HepG2 (cell line): ENCODE measurements around the gene MTA1. TPM values are rescaled to one million over a fixed set of nuclear protein-coding genes. Genes with fewer than 3 reads are reported as not detected.

Experiments
- AGO2 ChIP-seq: fragments of 200-400 bp; formaldehyde crosslinking; optimal IDR thresholded peaks from 2 replicates; pipeline ENCODE3; 2017; ENCODE audit warnings: mild to moderate bottlenecking, low read depth, low read length, moderate library complexity
- ARID2 ChIP-seq: sonication (generic); formaldehyde crosslinking; IDR thresholded peaks from 2 replicates; pipeline ENCODE4 v1.8.1; 2022; ENCODE audit warnings: mild to moderate bottlenecking, missing genetic modification reagents, borderline replicate concordance
- ATF4 ChIP-seq, 2 experiments: fragments of 450-650 bp in 1 of 2; sonication (generic) in 1 of 2; formaldehyde crosslinking; IDR thresholded peaks; 2 replicates each; pipeline versions ENCODE4 v1.5.0 to v1.8.0; 2020 to 2022; ENCODE audit warnings: mild to moderate bottlenecking in 1 of 2, missing genetic modification reagents in 1 of 2
- KLF13 ChIP-seq: sonication (generic); formaldehyde crosslinking; IDR thresholded peaks from 2 replicates; pipeline ENCODE4 v1.4.0; 2020; ENCODE audit warnings: mild to moderate bottlenecking, missing genetic modification reagents
- KMT2B ChIP-seq: IDR thresholded peaks from 2 replicates; pipeline ENCODE4 v1.6.1; 2016; ENCODE audit warnings: missing genetic modification reagents, missing compliant biosample characterization
- SYNCRIP ChIP-seq: fragments of 200-400 bp; formaldehyde crosslinking; IDR thresholded peaks from 2 replicates; pipeline ENCODE4 v1.6.1; 2018; ENCODE audit warnings: mild to moderate bottlenecking, low read depth, low read length; ENCODE audit not compliant: insufficient read depth
- ZKSCAN1 ChIP-seq: fragments of 150-350 bp; IDR thresholded peaks from 2 replicates; pipeline ENCODE4 v1.6.1; 2014; ENCODE audit warnings: low read length
- ZMAT5 ChIP-seq: sonication (generic); formaldehyde crosslinking; IDR thresholded peaks from 2 replicates; pipeline ENCODE4 v1.5.0; 2020; ENCODE audit warnings: mild to moderate bottlenecking, low read depth, missing genetic modification reagents, borderline replicate concordance
- ZNF20 ChIP-seq: sonication (generic); formaldehyde crosslinking; IDR thresholded peaks from 2 replicates; pipeline ENCODE4 v1.4.0; 2020; ENCODE audit warnings: mild to moderate bottlenecking, moderate library complexity, missing genetic modification reagents
- ZNF225 ChIP-seq: sonication (generic); formaldehyde crosslinking; IDR thresholded peaks from 2 replicates; pipeline ENCODE4 v1.4.0; 2020; ENCODE audit warnings: mild to moderate bottlenecking, missing genetic modification reagents
- ZNF234 ChIP-seq: sonication (generic); formaldehyde crosslinking; conservative IDR thresholded peaks from 2 replicates; pipeline ENCODE4 v1.5.1; 2020; ENCODE audit warnings: mild to moderate bottlenecking, missing genetic modification reagents
- ZNF280B ChIP-seq: sonication (generic); formaldehyde crosslinking; IDR thresholded peaks from 2 replicates; pipeline ENCODE4 v1.5.0; 2020; ENCODE audit warnings: missing genetic modification reagents, mild to moderate bottlenecking, borderline replicate concordance
- ZNF652 ChIP-seq: IDR thresholded peaks from 2 replicates; pipeline ENCODE4 v1.6.1; 2016; ENCODE audit warnings: low read depth, borderline replicate concordance
- polyA plus RNA-seq, 8 experiments: library from polyadenylated mRNA; depleted of rRNA in 3 of 8; stranded (reverse) in 7 of 8; unstranded in 1 of 8; fragments of >200 nt; fragmentation: Illumina TruSeq in 4 of 8; extraction: Trizol in 4 of 8; gene quantifications; 2 replicates each; pipeline versions ENCODE4 v1.2.1 to v1.2.3, GENCODE V29; 2011 to 2016; ENCODE audit warnings: low read depth in 4 of 8, missing spikeins in 1 of 8, mixed read lengths in 1 of 8; ENCODE audit not compliant: insufficient read depth in 1 of 8
- total RNA-seq, 5 experiments: library from RNA; depleted of rRNA; stranded (reverse); fragments of >200 nt; fragmentation: Illumina TruSeq; extraction: Trizol; gene quantifications; 2 replicates each; pipeline ENCODE4 v1.2.3, GENCODE V29; 2016; ENCODE audit warnings: low read depth in 1 of 5
- TF ChIP-seq, protein P1 (sequence below): sonication (generic); formaldehyde crosslinking; conservative IDR thresholded peaks from 2 replicates; pipeline ENCODE4 v1.4.0; 2020; ENCODE audit warnings: mild to moderate bottlenecking, missing genetic modification reagents, moderate library complexity
- TF ChIP-seq, protein P2 (sequence below): sonication (generic); formaldehyde crosslinking; IDR thresholded peaks from 2 replicates; pipeline ENCODE4 v1.4.0; 2020; ENCODE audit warnings: missing genetic modification reagents
- TF ChIP-seq, protein P3 (sequence below): sonication (generic); formaldehyde crosslinking; IDR thresholded peaks from 2 replicates; pipeline ENCODE4 v1.4.0; 2020; ENCODE audit warnings: mild to moderate bottlenecking, missing genetic modification reagents
- TF ChIP-seq, protein P4 (sequence below): sonication (generic); formaldehyde crosslinking; IDR thresholded peaks from 2 replicates; pipeline ENCODE4 v1.5.1; 2020; ENCODE audit warnings: mild to moderate bottlenecking, missing genetic modification reagents, moderate library complexity

The MTA1 gene
- total and polyA plus RNA-seq, 2 of the 13 experiments (the other 11 are each of a cell fraction or from before 2014, with no cell fraction given), result 35.2 to 85.8 TPM

DNA sequence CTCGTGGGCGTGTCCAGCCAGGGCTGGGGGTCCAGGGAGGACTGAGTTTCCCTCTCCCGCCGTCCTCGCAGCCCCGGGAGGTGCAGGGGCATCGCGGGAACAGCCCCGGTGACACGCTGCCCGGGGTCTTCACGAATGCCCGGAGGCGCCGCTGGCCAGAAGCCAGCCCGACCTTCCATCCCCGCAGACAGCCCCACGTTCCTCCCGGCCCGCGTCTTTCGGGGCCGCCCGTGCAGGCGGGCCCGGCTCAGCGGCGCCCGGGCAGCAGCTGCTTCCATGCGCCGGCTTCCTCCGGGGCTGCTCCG is 70.6 kb downstream of the MTA1 start (continued):
- no peak for TF ChIP-seq ATF4 (CRISPR knock-in tag; IDR thresholded peaks at IDR 0.05)
- TF ChIP-seq ZNF280B, result no peak
- TF ChIP-seq SYNCRIP, result no peak
- TF ChIP-seq KLF13 (CRISPR knock-in tag), result no peak
- no peak for TF ChIP-seq ZKSCAN1
- no peak for TF ChIP-seq ZNF652
- TF ChIP-seq, protein P1, sequence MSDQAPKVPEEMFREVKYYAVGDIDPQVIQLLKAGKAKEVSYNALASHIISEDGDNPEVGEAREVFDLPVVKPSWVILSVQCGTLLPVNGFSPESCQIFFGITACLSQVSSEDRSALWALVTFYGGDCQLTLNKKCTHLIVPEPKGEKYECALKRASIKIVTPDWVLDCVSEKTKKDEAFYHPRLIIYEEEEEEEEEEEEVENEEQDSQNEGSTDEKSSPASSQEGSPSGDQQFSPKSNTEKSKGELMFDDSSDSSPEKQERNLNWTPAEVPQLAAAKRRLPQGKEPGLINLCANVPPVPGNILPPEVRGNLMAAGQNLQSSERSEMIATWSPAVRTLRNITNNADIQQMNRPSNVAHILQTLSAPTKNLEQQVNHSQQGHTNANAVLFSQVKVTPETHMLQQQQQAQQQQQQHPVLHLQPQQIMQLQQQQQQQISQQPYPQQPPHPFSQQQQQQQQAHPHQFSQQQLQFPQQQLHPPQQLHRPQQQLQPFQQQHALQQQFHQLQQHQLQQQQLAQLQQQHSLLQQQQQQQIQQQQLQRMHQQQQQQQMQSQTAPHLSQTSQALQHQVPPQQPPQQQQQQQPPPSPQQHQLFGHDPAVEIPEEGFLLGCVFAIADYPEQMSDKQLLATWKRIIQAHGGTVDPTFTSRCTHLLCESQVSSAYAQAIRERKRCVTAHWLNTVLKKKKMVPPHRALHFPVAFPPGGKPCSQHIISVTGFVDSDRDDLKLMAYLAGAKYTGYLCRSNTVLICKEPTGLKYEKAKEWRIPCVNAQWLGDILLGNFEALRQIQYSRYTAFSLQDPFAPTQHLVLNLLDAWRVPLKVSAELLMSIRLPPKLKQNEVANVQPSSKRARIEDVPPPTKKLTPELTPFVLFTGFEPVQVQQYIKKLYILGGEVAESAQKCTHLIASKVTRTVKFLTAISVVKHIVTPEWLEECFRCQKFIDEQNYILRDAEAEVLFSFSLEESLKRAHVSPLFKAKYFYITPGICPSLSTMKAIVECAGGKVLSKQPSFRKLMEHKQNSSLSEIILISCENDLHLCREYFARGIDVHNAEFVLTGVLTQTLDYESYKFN, result no peak
- TF ChIP-seq, protein P2, sequence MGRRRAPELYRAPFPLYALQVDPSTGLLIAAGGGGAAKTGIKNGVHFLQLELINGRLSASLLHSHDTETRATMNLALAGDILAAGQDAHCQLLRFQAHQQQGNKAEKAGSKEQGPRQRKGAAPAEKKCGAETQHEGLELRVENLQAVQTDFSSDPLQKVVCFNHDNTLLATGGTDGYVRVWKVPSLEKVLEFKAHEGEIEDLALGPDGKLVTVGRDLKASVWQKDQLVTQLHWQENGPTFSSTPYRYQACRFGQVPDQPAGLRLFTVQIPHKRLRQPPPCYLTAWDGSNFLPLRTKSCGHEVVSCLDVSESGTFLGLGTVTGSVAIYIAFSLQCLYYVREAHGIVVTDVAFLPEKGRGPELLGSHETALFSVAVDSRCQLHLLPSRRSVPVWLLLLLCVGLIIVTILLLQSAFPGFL (CRISPR knock-in tag), result no peak
- no peak for TF ChIP-seq ZNF225 (CRISPR knock-in tag)
- TF ChIP-seq, protein P3, sequence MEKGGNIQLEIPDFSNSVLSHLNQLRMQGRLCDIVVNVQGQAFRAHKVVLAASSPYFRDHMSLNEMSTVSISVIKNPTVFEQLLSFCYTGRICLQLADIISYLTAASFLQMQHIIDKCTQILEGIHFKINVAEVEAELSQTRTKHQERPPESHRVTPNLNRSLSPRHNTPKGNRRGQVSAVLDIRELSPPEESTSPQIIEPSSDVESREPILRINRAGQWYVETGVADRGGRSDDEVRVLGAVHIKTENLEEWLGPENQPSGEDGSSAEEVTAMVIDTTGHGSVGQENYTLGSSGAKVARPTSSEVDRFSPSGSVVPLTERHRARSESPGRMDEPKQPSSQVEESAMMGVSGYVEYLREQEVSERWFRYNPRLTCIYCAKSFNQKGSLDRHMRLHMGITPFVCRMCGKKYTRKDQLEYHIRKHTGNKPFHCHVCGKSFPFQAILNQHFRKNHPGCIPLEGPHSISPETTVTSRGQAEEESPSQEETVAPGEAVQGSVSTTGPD (CRISPR knock-in tag), result no peak
- TF ChIP-seq, protein P4, sequence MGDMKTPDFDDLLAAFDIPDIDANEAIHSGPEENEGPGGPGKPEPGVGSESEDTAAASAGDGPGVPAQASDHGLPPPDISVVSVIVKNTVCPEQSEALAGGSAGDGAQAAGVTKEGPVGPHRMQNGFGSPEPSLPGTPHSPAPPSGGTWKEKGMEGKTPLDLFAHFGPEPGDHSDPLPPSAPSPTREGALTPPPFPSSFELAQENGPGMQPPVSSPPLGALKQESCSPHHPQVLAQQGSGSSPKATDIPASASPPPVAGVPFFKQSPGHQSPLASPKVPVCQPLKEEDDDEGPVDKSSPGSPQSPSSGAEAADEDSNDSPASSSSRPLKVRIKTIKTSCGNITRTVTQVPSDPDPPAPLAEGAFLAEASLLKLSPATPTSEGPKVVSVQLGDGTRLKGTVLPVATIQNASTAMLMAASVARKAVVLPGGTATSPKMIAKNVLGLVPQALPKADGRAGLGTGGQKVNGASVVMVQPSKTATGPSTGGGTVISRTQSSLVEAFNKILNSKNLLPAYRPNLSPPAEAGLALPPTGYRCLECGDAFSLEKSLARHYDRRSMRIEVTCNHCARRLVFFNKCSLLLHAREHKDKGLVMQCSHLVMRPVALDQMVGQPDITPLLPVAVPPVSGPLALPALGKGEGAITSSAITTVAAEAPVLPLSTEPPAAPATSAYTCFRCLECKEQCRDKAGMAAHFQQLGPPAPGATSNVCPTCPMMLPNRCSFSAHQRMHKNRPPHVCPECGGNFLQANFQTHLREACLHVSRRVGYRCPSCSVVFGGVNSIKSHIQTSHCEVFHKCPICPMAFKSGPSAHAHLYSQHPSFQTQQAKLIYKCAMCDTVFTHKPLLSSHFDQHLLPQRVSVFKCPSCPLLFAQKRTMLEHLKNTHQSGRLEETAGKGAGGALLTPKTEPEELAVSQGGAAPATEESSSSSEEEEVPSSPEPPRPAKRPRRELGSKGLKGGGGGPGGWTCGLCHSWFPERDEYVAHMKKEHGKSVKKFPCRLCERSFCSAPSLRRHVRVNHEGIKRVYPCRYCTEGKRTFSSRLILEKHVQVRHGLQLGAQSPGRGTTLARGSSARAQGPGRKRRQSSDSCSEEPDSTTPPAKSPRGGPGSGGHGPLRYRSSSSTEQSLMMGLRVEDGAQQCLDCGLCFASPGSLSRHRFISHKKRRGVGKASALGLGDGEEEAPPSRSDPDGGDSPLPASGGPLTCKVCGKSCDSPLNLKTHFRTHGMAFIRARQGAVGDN (CRISPR knock-in tag), result no peak; the same call in 1 of the 2 replicates
- no peak for TF ChIP-seq ZNF234 (CRISPR knock-in tag)
- peak; percentile 66 for TF ChIP-seq AGO2
- TF ChIP-seq ZNF20 (CRISPR knock-in tag), result no peak
- no peak for TF ChIP-seq KMT2B (CRISPR knock-in tag)
- no peak for TF ChIP-seq ARID2 (CRISPR knock-in tag)
- no peak for TF ChIP-seq ZMAT5 (CRISPR knock-in tag)
